Natural killer cell (primary cell): Measurements from ENCODE around the gene TAP1. TPM values are rescaled to one million over a fixed set of nuclear protein-coding genes. Genes with fewer than 3 reads are reported as not detected.

Experiments used
- ATAC-seq, 3 donors: fragments of 150-1000 bp in 2 of 3; fragments of 200-7000 bp in 1 of 3; cut with Tn5 transposase; 1 replicate in 1 of 3; 2 replicates in 2 of 3; pipeline ENCODE4 v1.10.0; 2021; ENCODE audit warnings: mild to moderate bottlenecking in 2 of 3, moderate library complexity in 2 of 3
- DNase-seq, 2 donors: peaks; one replicate each; pipeline versions ENCODE4 v3.0.0 to v3.0.0-alpha.2; 2013 to 2021; ENCODE audit warnings: mixed read lengths in 1 of 2
- H3K27ac ChIP-seq: one replicate; pipeline ENCODE4 v1.5.1; 2013; ENCODE audit warnings: mild to moderate bottlenecking, low read length
- H3K27me3 ChIP-seq: one replicate; pipeline ENCODE4 v1.6.1; 2013; ENCODE audit warnings: low read length; ENCODE audit not compliant: control insufficient read depth, insufficient read depth
- H3K36me3 ChIP-seq: one replicate; pipeline ENCODE4 v1.6.1; 2013; ENCODE audit warnings: low read length; ENCODE audit not compliant: control insufficient read depth, insufficient read depth
- H3K4me1 ChIP-seq: one replicate; pipeline ENCODE4 v1.6.1; 2013; ENCODE audit warnings: low read length; ENCODE audit not compliant: control insufficient read depth, insufficient read depth
- H3K4me3 ChIP-seq: one replicate; pipeline ENCODE4 v1.5.1; 2013; ENCODE audit warnings: low read length
- H3K9me3 ChIP-seq: one replicate; pipeline ENCODE4 v1.6.1; 2013; ENCODE audit warnings: low read length; ENCODE audit not compliant: control insufficient read depth, insufficient read depth
- H3K27ac Mint-ChIP-seq, 2 donors: one replicate each; pipeline ENCODE4 v1.8.0; 2022; ENCODE audit warnings: mild to moderate bottlenecking in 2 of 2, mixed read lengths in 2 of 2, moderate library complexity in 1 of 2
- H3K27me3 Mint-ChIP-seq, 2 donors: one replicate each; pipeline ENCODE4 v1.8.0; 2022; ENCODE audit warnings: low read depth in 2 of 2, mixed read lengths in 2 of 2
- H3K36me3 Mint-ChIP-seq: one replicate; pipeline ENCODE4 v1.8.0; 2022; ENCODE audit warnings: mixed read lengths
- H3K4me1 Mint-ChIP-seq, 2 donors: one replicate each; pipeline ENCODE4 v1.8.0; 2022; ENCODE audit warnings: mixed read lengths in 2 of 2
- H3K4me3 Mint-ChIP-seq: one replicate; pipeline ENCODE4 v1.8.0; 2022; ENCODE audit warnings: mild to moderate bottlenecking, moderate library complexity, mixed read lengths
- H3K9me3 Mint-ChIP-seq, 2 donors: one replicate each; pipeline ENCODE4 v1.8.0; 2022; ENCODE audit warnings: mixed read lengths in 2 of 2
- CTCF ChIP-seq: fragments of 200-600 bp; IDR thresholded peaks from one replicate; pipeline ENCODE4 v1.8.0; 2022; ENCODE audit warnings: antibody characterized with exemption
- WGBS: methylation state at CpG from one replicate; pipeline ENCODE4 v1.1.7; 2013; ENCODE audit warnings: missing lambda C conversion rate; ENCODE audit not compliant: insufficient coverage; 5-methylcytosine and 5-hydroxymethylcytosine counted together
- intact Hi-C: fragments of 100-400 bp; cut with micrococcal nuclease; formaldehyde crosslinking; loops from one replicate; pipeline ENCODE4 v1.14.2; 2022
- total RNA-seq, 4 donors: library from RNA; stranded (reverse); fragments of 120-200 nt in 1 of 4; gene quantifications; one replicate each; pipeline versions ENCODE4 v1.2.3 to v1.2.4, GENCODE V29; 2013 to 2022

The TAP1 gene
- total RNA-seq, 3 donors from 2014 or later (not counting 1 experiment from before 2014, with no cell fraction given) = 134 to 193 (median 179) TPM

DNA sequence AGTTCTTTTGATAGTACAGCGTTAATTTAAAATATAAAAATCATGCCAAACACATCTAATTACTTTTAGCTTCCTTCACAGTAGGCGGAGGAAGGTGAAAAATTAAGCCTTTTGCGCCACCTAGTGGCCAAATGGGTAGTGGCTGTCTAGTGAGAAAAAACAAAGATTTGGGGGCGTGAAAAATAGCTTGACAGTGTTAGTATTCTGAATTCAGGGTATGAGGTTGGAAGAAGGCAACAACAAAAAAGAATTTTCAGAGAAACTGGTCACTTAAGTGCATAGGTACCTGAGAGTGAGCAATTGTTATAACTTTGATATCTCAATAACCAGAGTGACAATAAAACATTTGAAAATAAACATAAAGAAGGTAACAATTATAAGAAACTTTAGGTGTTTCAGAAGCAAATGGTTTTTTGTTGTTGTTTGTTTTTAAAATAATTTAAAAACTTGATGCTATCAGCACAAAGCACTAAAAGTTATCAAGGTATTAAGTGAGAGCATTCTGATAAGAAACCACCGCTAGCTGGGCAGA lies 14.8 kb upstream of the TAP1 start:
- ATAC-seq (peak; percentile 89 to 96 (median 93)), DNase-seq (peak; percentile 81 to 95)
- no peaks in the 10 kb centered on the region for H3K27me3 ChIP-seq
- peaks cover 9% of the 10 kb centered on the region for H3K4me1 ChIP-seq
- Mint-ChIP-seq H3K9me3 (no peaks in the 10 kb centered on the region), H3K27ac (peak overlapping the region in 1 of 2 donors; percentile 7), H3K4me3 (no peak overlapping the region), H3K27me3 (no peaks in the 10 kb centered on the region), H3K4me1 (peaks cover 6 to 7% of the 10 kb centered on the region in 2 donors), H3K36me3 (no peaks in the 10 kb centered on the region)
- intact Hi-C loops = loop anchor here (1.0 to 5.0 kb wide), 4 partner anchors 15 to 456 kb away; partner anchors contain the start of genes TAP1 and TAP2
- no peak overlapping the region for H3K4me3 ChIP-seq
- TF ChIP-seq CTCF = peak; percentile 88
- no peaks in the 10 kb centered on the region for H3K36me3 ChIP-seq
- no peak overlapping the region for H3K27ac ChIP-seq
- H3K9me3 ChIP-seq = no peaks in the 10 kb centered on the region
- WGBS = 0% methylated on average over 2 of the region's 5 CpGs

- no peak overlapping the region for H3K4me3 Mint-ChIP-seq
- peak in 2 of 3 donors; percentile 18 to 40 for ATAC-seq
- TF ChIP-seq CTCF = no peak
- DNase-seq = no peak
- H3K9me3 Mint-ChIP-seq = no peaks in the 10 kb centered on the region
- intact Hi-C loops = loop anchor here (1.0 to 5.0 kb wide), 4 partner anchors 14 to 455 kb away; partner anchors contain the start of genes TAP1 and TAP2
- H3K36me3 ChIP-seq = no peaks in the 10 kb centered on the region
- H3K4me1 ChIP-seq = peaks cover 9% of the 10 kb centered on the region
- H3K4me1 Mint-ChIP-seq = peaks cover 6 to 7% of the 10 kb centered on the region in 2 donors
- H3K9me3 ChIP-seq = no peaks in the 10 kb centered on the region
- H3K4me3 ChIP-seq = no peak overlapping the region
- H3K27ac Mint-ChIP-seq = peak overlapping the region; percentile 65 to 73
- H3K36me3 Mint-ChIP-seq = no peaks in the 10 kb centered on the region
- WGBS = 50% methylated on average over 6 of the region's 8 CpGs
- H3K27ac ChIP-seq = no peak overlapping the region
- H3K27me3 Mint-ChIP-seq = no peaks in the 10 kb centered on the region
- H3K27me3 ChIP-seq = no peaks in the 10 kb centered on the region
Measured at GRCh38 chr6:32867554-32868256, 14.2 kb upstream of the TAP1 start.

GRCh38 chr6:32867022-32867477 lies 13.5 kb upstream of the TAP1 start:
- Histone ChIP-seq H3K36me3 (peaks cover 2% of the 10 kb centered on the region), H3K4me1 (peaks cover 9% of the 10 kb centered on the region), H3K27ac (peak overlapping the region; percentile 32), H3K4me3 (no peak overlapping the region), H3K27me3 (no peaks in the 10 kb centered on the region), H3K9me3 (no peaks in the 10 kb centered on the region)
- Mint-ChIP-seq H3K36me3 (no peaks in the 10 kb centered on the region), H3K27me3 (no peaks in the 10 kb centered on the region), H3K4me3 (no peak overlapping the region), H3K27ac (peak overlapping the region; percentile 65 to 73), H3K4me1 (peaks cover 6 to 7% of the 10 kb centered on the region in 2 donors), H3K9me3 (no peaks in the 10 kb centered on the region)
- 15% methylated on average over 3 of the region's 3 CpGs for WGBS
- intact Hi-C loops = loop anchor here (5.0 kb wide), 1 partner anchor 455 kb away; no protein-coding TSS in a partner anchor
- ATAC-seq = no peak
- no peak for TF ChIP-seq CTCF
- peak in 1 of 2 donors; percentile 62 for DNase-seq
